K562 (cell line): ENCODE data around the gene FAAH. TPM values are rescaled to one million over a fixed set of nuclear protein-coding genes. Genes with fewer than 3 reads are reported as not detected.

ENCODE experiments used
- AFF4 ChIP-seq: sonication (generic); formaldehyde crosslinking; IDR thresholded peaks from 2 replicates; pipeline ENCODE4 v1.8.0; 2023; ENCODE audit warnings: mild to moderate bottlenecking, missing genetic modification reagents
- BRD9 ChIP-seq: fragments of 450-650 bp; IDR thresholded peaks from 2 replicates; pipeline ENCODE4 v1.6.1; 2018; ENCODE audit warnings: low read depth; ENCODE audit not compliant: partially characterized antibody
- CBFA2T3 ChIP-seq: fragments of 450-650 bp; IDR thresholded peaks from 2 replicates; pipeline ENCODE4 v1.6.1; 2017
- EP300 ChIP-seq: IDR thresholded peaks from 2 replicates; pipeline ENCODE4 v1.6.1; 2012; ENCODE audit warnings: low read length, improper control_type of control experiment
- MGA ChIP-seq: fragments of 450-650 bp; IDR thresholded peaks from 2 replicates; pipeline ENCODE4 v1.6.1; 2016; ENCODE audit warnings: mild to moderate bottlenecking, moderate library complexity
- RFX5 ChIP-seq: IDR thresholded peaks from 2 replicates; pipeline ENCODE4 v1.6.1; 2011; ENCODE audit warnings: low read depth, mild to moderate bottlenecking, improper control_type of control experiment, low read length
- SP1 ChIP-seq: sonication (generic); formaldehyde crosslinking; IDR thresholded peaks from 2 replicates; pipeline ENCODE4 v1.8.1; 2022; ENCODE audit warnings: mild to moderate bottlenecking, missing genetic modification reagents
- ZBTB7A ChIP-seq: IDR thresholded peaks from 2 replicates; pipeline ENCODE4 v1.6.1; 2011; ENCODE audit warnings: low read depth, mild to moderate bottlenecking, low read length, moderate library complexity, borderline replicate concordance; ENCODE audit not compliant: control insufficient read depth
- polyA plus RNA-seq, 8 experiments: library from polyadenylated mRNA; depleted of rRNA in 4 of 8; stranded (reverse) in 5 of 8; unstranded in 3 of 8; fragments of >200 nt; fragmentation: Nextera tagmentation in 2 of 8; fragmentation: Illumina TruSeq in 1 of 8; extraction: Ambion mirVana in 2 of 8; extraction: Trizol in 1 of 8; gene quantifications; 2 replicates each; pipeline versions ENCODE4 v1.2.1 to v1.2.3, GENCODE V29; 2011 to 2014; ENCODE audit warnings: inconsistent platforms in 1 of 8, missing spikeins in 1 of 8
- total RNA-seq, 7 experiments: library from RNA; depleted of rRNA in 6 of 7; stranded (reverse); fragments of >200 nt in 6 of 7; fragmentation: Illumina TruSeq in 2 of 7; extraction: Trizol in 2 of 7; gene quantifications; 2 replicates each; pipeline versions ENCODE4 v1.2.1 to v1.2.3, GENCODE V29; 2011 to 2021; ENCODE audit warnings: low replicate concordance in 1 of 7
- TF ChIP-seq, protein P1 (sequence below): sonication (generic); formaldehyde crosslinking; IDR thresholded peaks from 2 replicates; pipeline ENCODE4 v1.9.0; 2022; ENCODE audit warnings: mild to moderate bottlenecking, missing genetic modification reagents

The FAAH gene
- total and polyA plus RNA-seq, 9 of the 15 experiments (the other 6 are each of a cell fraction or from before 2014, with no cell fraction given): 0.06 to 1.1 (median 0.32) TPM

GRCh38 chr1:46449223-46450159 lies 55.4 kb downstream of the FAAH start (continued):
- TF ChIP-seq MGA (no peak), RFX5 (no peak), EP300 (no peak), ZBTB7A (no peak), AFF4 (CRISPR knock-in tag) (no peak), CBFA2T3 (peak; percentile 64), SP1 (CRISPR knock-in tag) (no peak; the same call in 1 of the 2 replicates), BRD9 (no peak)
- TF ChIP-seq, protein P1, sequence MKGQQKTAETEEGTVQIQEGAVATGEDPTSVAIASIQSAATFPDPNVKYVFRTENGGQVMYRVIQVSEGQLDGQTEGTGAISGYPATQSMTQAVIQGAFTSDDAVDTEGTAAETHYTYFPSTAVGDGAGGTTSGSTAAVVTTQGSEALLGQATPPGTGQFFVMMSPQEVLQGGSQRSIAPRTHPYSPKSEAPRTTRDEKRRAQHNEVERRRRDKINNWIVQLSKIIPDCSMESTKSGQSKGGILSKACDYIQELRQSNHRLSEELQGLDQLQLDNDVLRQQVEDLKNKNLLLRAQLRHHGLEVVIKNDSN (CRISPR knock-in tag): no peak
